Keratinocyte (primary cell): ENCODE data around the gene NKD1.

Experiments used
- CTCF ChIP-seq, 3 experiments: IDR thresholded peaks in 1 of 3; conservative IDR thresholded peaks in 1 of 3; optimal IDR thresholded peaks in 1 of 3; 2 replicates in 2 of 3; 3 replicates in 1 of 3; pipeline versions ENCODE3 to v1.5.1; 2011; ENCODE audit warnings: low read length in 3 of 3, mild to moderate bottlenecking in 3 of 3, moderate library complexity in 2 of 3, control low read depth in 1 of 3, inconsistent platforms in 1 of 3; ENCODE audit not compliant: insufficient read depth in 2 of 3; ENCODE audit errors: extremely low read depth in 1 of 3
- EZH2 ChIP-seq: IDR thresholded peaks from one replicate; pipeline ENCODE4 v1.6.1; 2012; ENCODE audit warnings: inconsistent platforms, mild to moderate bottlenecking, low read length, moderate library complexity

GRCh38 chr16:50634947-50635346 lies 86.8 kb downstream of the NKD1 start:
- TF ChIP-seq CTCF (optimal IDR thresholded peaks at IDR 0.05 in 1 of 3, IDR thresholded peaks at IDR 0.05 in 1 of 3, conservative IDR thresholded peaks at IDR 0.05 in 1 of 3; ENCODE audit: extremely low read depth in 1 of 3, insufficient read depth in 2 of 3, low read length in 3 of 3) (no peak), EZH2 (no peak)
